HEK293 (cell line): ENCODE data around the gene ITGAL.

Experiments
- ZNF155 ChIP-seq: fragments of 450-650 bp; formaldehyde crosslinking; IDR thresholded peaks from 2 replicates; pipeline ENCODE4 v1.5.1; 2016; ENCODE audit warnings: missing biosample characterization, missing genetic modification characterization
- ZNF292 ChIP-seq: fragments of 450-650 bp; formaldehyde crosslinking; IDR thresholded peaks from 2 replicates; pipeline ENCODE4 v1.5.1; 2016; ENCODE audit warnings: low read depth, missing biosample characterization, missing genetic modification characterization, borderline replicate concordance
- ZNF555 ChIP-seq: fragments of 450-650 bp; formaldehyde crosslinking; conservative IDR thresholded peaks from 2 replicates; pipeline ENCODE4 v1.5.1; 2017; ENCODE audit warnings: missing biosample characterization, mild to moderate bottlenecking, missing genetic modification characterization, inconsistent platforms
- ZNF561 ChIP-seq: fragments of 450-650 bp; IDR thresholded peaks from 2 replicates; pipeline ENCODE4 v1.5.1; 2018; ENCODE audit warnings: missing biosample characterization, missing genetic modification characterization, borderline replicate concordance
- ZNF777 ChIP-seq: fragments of 450-650 bp; formaldehyde crosslinking; IDR thresholded peaks from 2 replicates; pipeline ENCODE4 v1.5.1; 2017; ENCODE audit warnings: missing biosample characterization, missing genetic modification characterization, borderline replicate concordance
- TF ChIP-seq, protein P1 (sequence below): fragments of 450-650 bp; IDR thresholded peaks from 2 replicates; pipeline ENCODE4 v1.5.1; 2018; ENCODE audit warnings: missing biosample characterization, mild to moderate bottlenecking, missing genetic modification characterization
- TF ChIP-seq, protein P2 (sequence below): fragments of 450-650 bp; formaldehyde crosslinking; IDR thresholded peaks from 2 replicates; pipeline ENCODE4 v1.5.1; 2016; ENCODE audit warnings: missing biosample characterization, missing genetic modification characterization
- TF ChIP-seq, protein P3 (sequence below): fragments of 450-650 bp; formaldehyde crosslinking; IDR thresholded peaks from 2 replicates; pipeline ENCODE4 v1.5.1; 2017; ENCODE audit warnings: missing biosample characterization, missing genetic modification characterization

DNA sequence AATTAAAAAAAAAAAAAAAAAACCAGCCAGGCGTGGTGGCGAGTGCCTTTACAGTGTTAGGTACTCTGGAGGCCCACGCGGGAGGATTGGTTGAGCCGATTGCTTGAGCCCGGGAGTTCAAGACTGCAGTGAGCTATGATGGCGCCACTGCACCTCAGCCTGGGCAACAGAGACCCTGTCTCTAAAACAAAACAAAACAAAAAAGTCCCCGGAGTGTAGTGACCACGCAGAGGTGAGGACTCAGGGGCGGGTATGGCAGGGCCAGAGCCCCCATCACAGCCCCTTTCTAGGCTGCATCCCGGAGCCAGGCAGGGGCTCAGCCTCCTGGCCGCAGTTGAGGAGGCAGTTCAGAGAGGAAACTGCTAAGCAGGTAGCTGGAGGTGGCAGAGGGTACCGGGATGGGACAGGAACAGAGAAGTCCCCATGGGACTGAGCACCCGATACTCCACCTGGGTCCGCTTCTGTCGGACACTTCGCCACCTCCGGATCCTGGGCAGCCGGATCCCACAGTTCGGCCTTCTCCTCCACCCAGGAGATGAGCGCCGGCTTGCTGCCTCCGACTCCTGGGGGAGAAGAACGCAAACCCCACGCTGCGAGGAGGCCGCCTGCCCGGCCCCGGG is 61.3 kb downstream of the ITGAL start:
- TF ChIP-seq ZNF561 (tag by site-specific recombination) (no peak), ZNF777 (tag by site-specific recombination) (no peak), ZNF155 (no peak), ZNF292 (tag by site-specific recombination) (no peak), ZNF555 (tag by site-specific recombination) (no peak)
- TF ChIP-seq, protein P1, sequence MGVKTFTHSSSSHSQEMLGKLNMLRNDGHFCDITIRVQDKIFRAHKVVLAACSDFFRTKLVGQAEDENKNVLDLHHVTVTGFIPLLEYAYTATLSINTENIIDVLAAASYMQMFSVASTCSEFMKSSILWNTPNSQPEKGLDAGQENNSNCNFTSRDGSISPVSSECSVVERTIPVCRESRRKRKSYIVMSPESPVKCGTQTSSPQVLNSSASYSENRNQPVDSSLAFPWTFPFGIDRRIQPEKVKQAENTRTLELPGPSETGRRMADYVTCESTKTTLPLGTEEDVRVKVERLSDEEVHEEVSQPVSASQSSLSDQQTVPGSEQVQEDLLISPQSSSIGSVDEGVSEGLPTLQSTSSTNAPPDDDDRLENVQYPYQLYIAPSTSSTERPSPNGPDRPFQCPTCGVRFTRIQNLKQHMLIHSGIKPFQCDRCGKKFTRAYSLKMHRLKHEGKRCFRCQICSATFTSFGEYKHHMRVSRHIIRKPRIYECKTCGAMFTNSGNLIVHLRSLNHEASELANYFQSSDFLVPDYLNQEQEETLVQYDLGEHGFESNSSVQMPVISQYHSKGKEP (tag by site-specific recombination): no peak
- TF ChIP-seq, protein P2, sequence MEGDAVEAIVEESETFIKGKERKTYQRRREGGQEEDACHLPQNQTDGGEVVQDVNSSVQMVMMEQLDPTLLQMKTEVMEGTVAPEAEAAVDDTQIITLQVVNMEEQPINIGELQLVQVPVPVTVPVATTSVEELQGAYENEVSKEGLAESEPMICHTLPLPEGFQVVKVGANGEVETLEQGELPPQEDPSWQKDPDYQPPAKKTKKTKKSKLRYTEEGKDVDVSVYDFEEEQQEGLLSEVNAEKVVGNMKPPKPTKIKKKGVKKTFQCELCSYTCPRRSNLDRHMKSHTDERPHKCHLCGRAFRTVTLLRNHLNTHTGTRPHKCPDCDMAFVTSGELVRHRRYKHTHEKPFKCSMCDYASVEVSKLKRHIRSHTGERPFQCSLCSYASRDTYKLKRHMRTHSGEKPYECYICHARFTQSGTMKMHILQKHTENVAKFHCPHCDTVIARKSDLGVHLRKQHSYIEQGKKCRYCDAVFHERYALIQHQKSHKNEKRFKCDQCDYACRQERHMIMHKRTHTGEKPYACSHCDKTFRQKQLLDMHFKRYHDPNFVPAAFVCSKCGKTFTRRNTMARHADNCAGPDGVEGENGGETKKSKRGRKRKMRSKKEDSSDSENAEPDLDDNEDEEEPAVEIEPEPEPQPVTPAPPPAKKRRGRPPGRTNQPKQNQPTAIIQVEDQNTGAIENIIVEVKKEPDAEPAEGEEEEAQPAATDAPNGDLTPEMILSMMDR (tag by site-specific recombination): no peak
- TF ChIP-seq, protein P3, sequence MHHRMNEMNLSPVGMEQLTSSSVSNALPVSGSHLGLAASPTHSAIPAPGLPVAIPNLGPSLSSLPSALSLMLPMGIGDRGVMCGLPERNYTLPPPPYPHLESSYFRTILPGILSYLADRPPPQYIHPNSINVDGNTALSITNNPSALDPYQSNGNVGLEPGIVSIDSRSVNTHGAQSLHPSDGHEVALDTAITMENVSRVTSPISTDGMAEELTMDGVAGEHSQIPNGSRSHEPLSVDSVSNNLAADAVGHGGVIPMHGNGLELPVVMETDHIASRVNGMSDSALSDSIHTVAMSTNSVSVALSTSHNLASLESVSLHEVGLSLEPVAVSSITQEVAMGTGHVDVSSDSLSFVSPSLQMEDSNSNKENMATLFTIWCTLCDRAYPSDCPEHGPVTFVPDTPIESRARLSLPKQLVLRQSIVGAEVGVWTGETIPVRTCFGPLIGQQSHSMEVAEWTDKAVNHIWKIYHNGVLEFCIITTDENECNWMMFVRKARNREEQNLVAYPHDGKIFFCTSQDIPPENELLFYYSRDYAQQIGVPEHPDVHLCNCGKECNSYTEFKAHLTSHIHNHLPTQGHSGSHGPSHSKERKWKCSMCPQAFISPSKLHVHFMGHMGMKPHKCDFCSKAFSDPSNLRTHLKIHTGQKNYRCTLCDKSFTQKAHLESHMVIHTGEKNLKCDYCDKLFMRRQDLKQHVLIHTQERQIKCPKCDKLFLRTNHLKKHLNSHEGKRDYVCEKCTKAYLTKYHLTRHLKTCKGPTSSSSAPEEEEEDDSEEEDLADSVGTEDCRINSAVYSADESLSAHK (tag by site-specific recombination): no peak
